Lower lobe of right lung (tissue), 2 donors: ENCODE measurements around the gene GSK3B. TPM values are rescaled to one million over a fixed set of nuclear protein-coding genes. Genes with fewer than 3 reads are reported as not detected.
"Not testable (repeated sequence)": the region's sequence is repeated elsewhere in the genome, so short reads cannot be mapped to it uniquely, and the experiment has no call there.

Source experiments
- ATAC-seq, 2 donors: fragments of 200-7000 bp; cut with Tn5 transposase; one replicate each; pipeline ENCODE4 v1.9.1; 2020 to 2022; ENCODE audit warnings: mild to moderate bottlenecking in 2 of 2, moderate library complexity in 2 of 2
- DNase-seq: peaks from one replicate; pipeline ENCODE4 v3.0.0-alpha.2; 2020
- H3K27ac ChIP-seq: fragments of 200-600 bp; one replicate; pipeline ENCODE4 v1.8.0; 2022
- H3K27me3 ChIP-seq: fragments of 200-600 bp; one replicate; pipeline ENCODE4 v1.8.0; 2022; ENCODE audit warnings: low read depth
- H3K36me3 ChIP-seq: fragments of 200-600 bp; one replicate; pipeline ENCODE4 v1.8.0; 2022; ENCODE audit warnings: mild to moderate bottlenecking
- H3K4me1 ChIP-seq: fragments of 200-600 bp; one replicate; pipeline ENCODE4 v1.8.0; 2022
- H3K4me3 ChIP-seq: fragments of 200-600 bp; one replicate; pipeline ENCODE4 v1.8.0; 2022; ENCODE audit warnings: mild to moderate bottlenecking
- H3K9me3 ChIP-seq: fragments of 200-600 bp; one replicate; pipeline ENCODE4 v1.8.0; 2022
- intact Hi-C: fragments of 100-400 bp; cut with DNase I; formaldehyde crosslinking; loops from one replicate; pipeline ENCODE4 v1.11.0; 2022
- total RNA-seq: library from RNA; stranded (reverse); fragmentation: NEBNext Ultra II Directional; extraction: Animal tissue kit (Norgen Biotek cat#: 25700); gene quantifications from one replicate; pipeline ENCODE4 v1.2.1, GENCODE V29; 2021
- TF ChIP-seq, protein P1 (sequence below): fragments of 200-600 bp; IDR thresholded peaks from one replicate; pipeline ENCODE4 v1.8.0; 2022; ENCODE audit warnings: antibody characterized with exemption, mild to moderate bottlenecking
- donor health status: DM: no; HTN: yes; CAD: no; lungs with severe emphysema.

The GSK3B gene
- total RNA-seq, 1 donor from 2014 or later, result 48.4 TPM

DNA sequence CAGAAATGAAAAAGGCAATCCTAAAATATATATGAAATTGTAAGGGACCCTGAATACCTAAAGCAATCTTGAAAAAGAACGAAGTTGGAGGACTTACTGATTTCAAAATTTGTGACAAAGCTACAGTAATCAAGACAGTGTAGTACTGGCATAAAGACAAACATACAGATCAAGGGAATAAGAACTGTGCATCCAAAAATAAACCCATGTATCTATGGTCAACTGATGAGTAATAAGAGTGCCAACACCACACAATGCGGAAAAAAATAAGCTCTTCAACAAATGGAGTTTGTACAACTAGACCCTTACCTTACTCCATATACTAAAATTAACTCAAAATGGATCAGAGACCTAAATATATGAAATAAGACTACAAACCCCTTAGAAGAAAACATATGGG lies 29.6 kb downstream of the GSK3B start:
- ATAC-seq (no peak), DNase-seq (no peak)
- TF ChIP-seq, protein P1, sequence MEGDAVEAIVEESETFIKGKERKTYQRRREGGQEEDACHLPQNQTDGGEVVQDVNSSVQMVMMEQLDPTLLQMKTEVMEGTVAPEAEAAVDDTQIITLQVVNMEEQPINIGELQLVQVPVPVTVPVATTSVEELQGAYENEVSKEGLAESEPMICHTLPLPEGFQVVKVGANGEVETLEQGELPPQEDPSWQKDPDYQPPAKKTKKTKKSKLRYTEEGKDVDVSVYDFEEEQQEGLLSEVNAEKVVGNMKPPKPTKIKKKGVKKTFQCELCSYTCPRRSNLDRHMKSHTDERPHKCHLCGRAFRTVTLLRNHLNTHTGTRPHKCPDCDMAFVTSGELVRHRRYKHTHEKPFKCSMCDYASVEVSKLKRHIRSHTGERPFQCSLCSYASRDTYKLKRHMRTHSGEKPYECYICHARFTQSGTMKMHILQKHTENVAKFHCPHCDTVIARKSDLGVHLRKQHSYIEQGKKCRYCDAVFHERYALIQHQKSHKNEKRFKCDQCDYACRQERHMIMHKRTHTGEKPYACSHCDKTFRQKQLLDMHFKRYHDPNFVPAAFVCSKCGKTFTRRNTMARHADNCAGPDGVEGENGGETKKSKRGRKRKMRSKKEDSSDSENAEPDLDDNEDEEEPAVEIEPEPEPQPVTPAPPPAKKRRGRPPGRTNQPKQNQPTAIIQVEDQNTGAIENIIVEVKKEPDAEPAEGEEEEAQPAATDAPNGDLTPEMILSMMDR, result no peak
- Histone ChIP-seq H3K36me3 (no peaks in the 10 kb centered on the region), H3K27ac (no peak overlapping the region), H3K9me3 (no peaks in the 10 kb centered on the region), H3K4me3 (no peak overlapping the region), H3K4me1 (peaks cover 16% of the 10 kb centered on the region), H3K27me3 (no peaks in the 10 kb centered on the region)
- intact Hi-C loops, result no loop called here

DNA sequence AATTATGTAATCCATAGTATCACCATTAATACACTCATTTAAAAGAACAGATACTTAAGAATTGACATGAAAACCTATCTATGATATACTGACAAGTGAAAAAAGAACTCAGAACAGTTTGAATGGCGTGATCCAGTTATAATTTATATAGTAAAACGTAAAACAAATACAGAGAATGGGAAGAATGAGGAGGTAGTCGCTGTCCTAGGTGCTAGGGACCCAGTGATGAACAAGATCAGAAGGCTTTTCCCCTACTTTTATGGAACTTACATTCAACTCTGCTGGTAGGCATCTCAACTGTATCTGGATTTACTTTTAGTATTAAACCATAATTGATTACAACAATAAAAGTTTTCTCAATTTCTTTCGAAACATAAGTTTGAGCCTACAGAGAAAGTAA lies 31.8 kb downstream of the GSK3B start:
- no peak for ATAC-seq
- no peaks in the 10 kb centered on the region for H3K27me3 ChIP-seq
- intact Hi-C loops, result no loop called here
- H3K9me3 ChIP-seq, result no peaks in the 10 kb centered on the region
- no peaks in the 10 kb centered on the region for H3K36me3 ChIP-seq
- no peak for DNase-seq
- TF ChIP-seq, protein P1, result no peak
- H3K4me3 ChIP-seq, result no peak overlapping the region
- no peak overlapping the region for H3K27ac ChIP-seq
- H3K4me1 ChIP-seq, result peaks cover 9% of the 10 kb centered on the region

DNA sequence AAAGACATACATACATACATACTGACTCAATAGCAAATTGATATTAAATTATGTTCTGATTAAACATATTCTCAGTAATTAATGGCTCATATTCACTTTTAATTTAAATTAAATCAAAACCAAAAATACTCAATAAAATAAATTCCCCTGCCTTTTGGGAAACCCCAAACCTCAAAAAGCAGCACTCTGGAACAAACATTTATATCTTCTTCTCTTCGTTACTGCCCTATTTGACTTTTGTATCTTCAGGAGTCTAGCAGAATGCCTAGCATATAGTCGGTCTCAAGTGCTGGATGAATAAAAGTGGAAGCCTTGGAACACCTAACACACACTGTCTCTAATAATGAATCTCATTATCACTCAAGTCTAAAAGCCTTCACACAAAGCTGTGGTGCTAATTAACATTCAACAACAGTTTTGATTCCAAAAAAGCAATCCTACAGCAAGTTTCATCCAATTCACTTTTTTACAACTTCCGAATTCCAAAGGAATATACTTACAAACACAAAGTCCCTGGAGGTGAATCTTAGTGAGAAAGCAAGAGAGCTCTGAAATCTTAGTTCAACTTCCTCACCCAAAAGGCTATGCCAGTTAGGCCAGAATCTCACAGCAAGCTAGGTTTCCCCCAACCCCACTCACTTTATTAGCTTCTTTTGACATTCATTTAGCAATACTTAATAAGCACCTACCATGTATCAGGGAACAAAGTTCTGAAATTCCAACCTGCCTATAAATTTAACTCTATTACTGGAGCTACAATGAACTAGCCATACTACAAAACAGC lies 35.0 kb downstream of the GSK3B start:
- no peak for DNase-seq
- Histone ChIP-seq H3K4me3 (no peak overlapping the region), H3K9me3 (no peaks in the 10 kb centered on the region), H3K4me1 (peaks cover 9% of the 10 kb centered on the region), H3K36me3 (no peaks in the 10 kb centered on the region), H3K27me3 (no peaks in the 10 kb centered on the region), H3K27ac (no peak overlapping the region)
- TF ChIP-seq, protein P1, result no peak
- intact Hi-C loops, result no loop called here
- no peak for ATAC-seq

DNA sequence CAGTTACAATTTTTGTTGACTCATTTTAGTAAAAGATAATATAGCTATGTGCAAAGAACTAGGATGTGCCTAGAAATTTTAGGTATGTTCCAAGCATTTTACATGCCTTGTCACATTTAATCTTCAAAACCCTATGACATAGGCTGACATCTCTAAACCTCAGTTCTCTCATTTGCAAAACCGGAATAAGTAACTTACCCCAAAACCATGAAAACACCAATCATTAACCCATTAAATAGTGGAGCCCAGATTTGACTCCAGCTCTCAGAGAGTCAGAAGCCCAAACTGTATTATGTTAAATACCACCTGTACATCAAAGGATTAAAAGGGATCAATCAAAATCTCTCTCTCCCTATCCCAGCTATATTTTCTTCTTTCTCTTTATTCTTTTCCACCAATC lies 36.6 kb downstream of the GSK3B start:
- DNase-seq (no peak), ATAC-seq (no peak)
- TF ChIP-seq, protein P1, result no peak
- no peaks in the 10 kb centered on the region for H3K27me3 ChIP-seq
- intact Hi-C loops, result no loop called here
- H3K4me3 ChIP-seq, result no peak overlapping the region
- H3K9me3 ChIP-seq, result no peaks in the 10 kb centered on the region
- H3K36me3 ChIP-seq, result no peaks in the 10 kb centered on the region
- peaks cover 13% of the 10 kb centered on the region for H3K4me1 ChIP-seq
- no peak overlapping the region for H3K27ac ChIP-seq

DNA sequence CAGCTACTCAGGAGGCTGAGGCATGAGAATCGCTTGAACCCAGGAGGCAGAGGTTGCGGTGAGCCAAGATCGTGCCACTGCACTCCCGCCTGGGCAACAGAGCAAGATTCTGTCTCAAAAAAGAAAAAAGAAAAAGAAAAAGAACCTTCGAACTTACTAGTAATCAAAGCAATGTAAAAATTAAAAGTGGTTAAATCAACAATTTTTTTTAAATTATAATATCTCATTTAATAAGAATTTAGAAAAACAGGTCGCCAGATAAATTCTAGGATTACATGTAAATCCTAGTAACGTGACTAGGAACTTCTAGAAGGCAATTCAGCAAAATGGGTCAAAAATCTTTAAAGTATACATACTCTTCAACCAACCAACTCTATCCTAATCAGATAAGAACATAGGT lies 37.2 kb downstream of the GSK3B start:
- intact Hi-C loops, result no loop called here

DNA sequence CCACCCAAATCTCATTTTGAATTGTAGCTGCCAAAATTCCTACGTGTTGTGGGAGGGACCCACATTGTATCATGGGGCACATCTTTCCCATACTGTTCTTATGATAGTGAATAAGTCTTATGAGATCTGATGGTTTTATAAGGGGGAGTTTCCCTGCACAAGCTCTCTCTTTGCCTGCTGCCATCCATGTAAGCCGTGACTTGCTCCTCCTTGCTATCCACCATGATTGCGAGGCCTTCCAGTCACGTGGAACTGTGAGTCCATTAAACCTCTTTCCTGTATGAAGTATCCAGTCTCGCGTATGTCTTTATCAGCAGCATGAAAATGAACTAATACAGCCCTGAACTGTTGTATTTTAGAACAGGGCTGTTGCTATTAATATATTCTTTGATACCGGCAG lies 40.6 kb downstream of the GSK3B start:
- H3K4me3 ChIP-seq, H3K27me3 ChIP-seq, ATAC-seq, H3K9me3 ChIP-seq, H3K27ac ChIP-seq, H3K36me3 ChIP-seq, DNase-seq, intact Hi-C loops: not testable (repeated sequence)
- H3K4me1 ChIP-seq, result peaks cover 34% of the 10 kb centered on the region

More for the DNA sequence above, 37.2 kb downstream of the GSK3B start:
- no peak overlapping the region for H3K27ac ChIP-seq
- TF ChIP-seq, protein P1, result no peak
- DNase-seq (no peak), ATAC-seq (no peak)
- peaks cover 18% of the 10 kb centered on the region for H3K4me1 ChIP-seq
- H3K9me3 ChIP-seq, result no peaks in the 10 kb centered on the region
- H3K4me3 ChIP-seq, result no peak overlapping the region
- no peaks in the 10 kb centered on the region for H3K36me3 ChIP-seq
- no peaks in the 10 kb centered on the region for H3K27me3 ChIP-seq
